GM12878 (cell line): ENCODE results near the gene CCDC28B. TPM values are rescaled to one million over a fixed set of nuclear protein-coding genes. Genes with fewer than 3 reads are reported as not detected.

Experiments
- BCLAF1 ChIP-seq: fragments of 450-650 bp; IDR thresholded peaks from 2 replicates; pipeline ENCODE4 v1.6.1; 2017; ENCODE audit warnings: antibody characterized with exemption, mild to moderate bottlenecking, moderate library complexity
- CBX5 ChIP-seq: sonication (generic); IDR thresholded peaks from 2 replicates; pipeline ENCODE4 v1.6.1; 2016; ENCODE audit warnings: low read depth, moderate library complexity, mild to moderate bottlenecking, inconsistent platforms
- CHD4 ChIP-seq: fragments of 200-600 bp; sonication (generic); IDR thresholded peaks from 2 replicates; pipeline ENCODE4 v1.6.1; 2016; ENCODE audit warnings: mild to moderate bottlenecking
- EED ChIP-seq: sonication (generic); IDR thresholded peaks from 2 replicates; pipeline ENCODE4 v1.6.1; 2016; ENCODE audit warnings: antibody characterized with exemption, low read depth
- EGR1 ChIP-seq, 2 experiments: IDR thresholded peaks; 1 replicate in 1 of 2; 2 replicates in 1 of 2; pipeline ENCODE4 v1.6.1; 2011 to 2012; ENCODE audit warnings: low read depth in 2 of 2, low read length in 2 of 2, borderline replicate concordance in 1 of 2, mild to moderate bottlenecking in 1 of 2, moderate library complexity in 1 of 2
- EZH2 ChIP-seq: IDR thresholded peaks from 2 replicates; pipeline ENCODE4 v1.6.1; 2012; ENCODE audit warnings: low read depth, mild to moderate bottlenecking, control low read depth, inconsistent platforms, low read length, borderline replicate concordance; ENCODE audit not compliant: control insufficient read depth
- FOXK2 ChIP-seq: fragments of 450-650 bp; IDR thresholded peaks from 2 replicates; pipeline ENCODE4 v1.6.1; 2017; ENCODE audit warnings: mild to moderate bottlenecking, moderate library complexity
- GABPA ChIP-seq: IDR thresholded peaks from 2 replicates; pipeline ENCODE4 v1.6.1; 2014; ENCODE audit warnings: antibody characterized with exemption, low read depth, mild to moderate bottlenecking, inconsistent platforms
- HCFC1 ChIP-seq: fragments of 150-350 bp; IDR thresholded peaks from 2 replicates; pipeline ENCODE4 v1.6.1; 2014; ENCODE audit warnings: low read length
- IKZF1 ChIP-seq: fragments of 450-650 bp; conservative IDR thresholded peaks from 2 replicates; pipeline ENCODE4 v1.6.1; 2017; ENCODE audit warnings: antibody characterized with exemption, mild to moderate bottlenecking
- KAT2A ChIP-seq: conservative IDR thresholded peaks from 2 replicates; pipeline ENCODE4 v1.6.1; 2011; ENCODE audit warnings: low read depth, low read length; ENCODE audit not compliant: control insufficient read depth
- MXI1 ChIP-seq: fragments of 150-350 bp; IDR thresholded peaks from 2 replicates; pipeline ENCODE4 v1.6.1; 2011; ENCODE audit warnings: low read depth, mild to moderate bottlenecking, inconsistent platforms, low read length, improper control_type of control experiment
- NR2C1 ChIP-seq: fragments of 450-650 bp; IDR thresholded peaks from 2 replicates; pipeline ENCODE4 v1.6.1; 2017; ENCODE audit warnings: antibody characterized with exemption, mild to moderate bottlenecking, moderate library complexity
- POLR2AphosphoS2 ChIP-seq: IDR thresholded peaks from 2 replicates; pipeline ENCODE4 v1.6.1; 2011; ENCODE audit warnings: low read depth, mild to moderate bottlenecking, low read length, improper control_type of control experiment, moderate library complexity
- POLR2AphosphoS5 ChIP-seq: IDR thresholded peaks from 2 replicates; pipeline ENCODE4 v1.6.1; 2011; ENCODE audit warnings: mild to moderate bottlenecking, low read length, inconsistent platforms
- RUNX3 ChIP-seq: IDR thresholded peaks from 2 replicates; pipeline ENCODE4 v1.6.1; 2012; ENCODE audit warnings: low read length, inconsistent platforms
- SIN3A ChIP-seq: IDR thresholded peaks from 2 replicates; pipeline ENCODE4 v1.6.1; 2012; ENCODE audit warnings: low read depth, low read length, improper control_type of control experiment
- USF2 ChIP-seq: IDR thresholded peaks from 2 replicates; pipeline ENCODE4 v1.6.1; 2011; ENCODE audit warnings: low read depth, low read length, improper control_type of control experiment, borderline replicate concordance
- YY1 ChIP-seq: IDR thresholded peaks from 2 replicates; pipeline ENCODE4 v1.6.1; 2011; ENCODE audit warnings: low read depth, mild to moderate bottlenecking, low read length
- ZNF384 ChIP-seq: IDR thresholded peaks from 2 replicates; pipeline ENCODE4 v1.6.1; 2012; ENCODE audit warnings: low read depth, mild to moderate bottlenecking, low read length, improper control_type of control experiment, borderline replicate concordance
- ZNF687 ChIP-seq: fragments of 450-650 bp; IDR thresholded peaks from 2 replicates; pipeline ENCODE4 v1.6.1; 2017; ENCODE audit warnings: mild to moderate bottlenecking, moderate library complexity
- polyA plus RNA-seq, 11 experiments: library from polyadenylated mRNA; depleted of rRNA in 4 of 11; unstranded in 6 of 11; stranded (reverse) in 5 of 11; fragments of >200 nt; fragmentation: Nextera tagmentation in 4 of 11; fragmentation: Illumina TruSeq in 1 of 11; extraction: Ambion mirVana in 4 of 11; extraction: Trizol in 1 of 11; gene quantifications; 1 replicate in 1 of 11; 2 replicates in 10 of 11; pipeline versions ENCODE4 v1.2.1 to v1.2.3, GENCODE V29; 2011 to 2016; ENCODE audit warnings: inconsistent platforms in 2 of 11, missing spikeins in 2 of 11, low read depth in 1 of 11
- total RNA-seq, 4 experiments: library from RNA; depleted of rRNA in 3 of 4; stranded (reverse); fragments of >200 nt in 3 of 4; fragmentation: Illumina TruSeq in 1 of 4; extraction: Trizol in 1 of 4; gene quantifications; 2 replicates each; pipeline versions ENCODE4 v1.2.1 to v1.2.3, GENCODE V29; 2013 to 2021

CCDC28B gene
- total and polyA plus RNA-seq, 10 of the 15 experiments (the other 5 are each of a cell fraction or from before 2014, with no cell fraction given) = 10.5 to 135 (median 90.6) TPM

GRCh38 chr1:32179443-32180185 is 20.8 kb upstream of the CCDC28B start, which contains the start of gene TXLNA (continued):
- TF ChIP-seq FOXK2 = no peak
- TF ChIP-seq HCFC1 = peak; percentile 38; the same call in 1 of the 2 replicates
- TF ChIP-seq GABPA = peak; percentile 72; the same call in 1 of the 2 replicates
- TF ChIP-seq KAT2A = no peak
- TF ChIP-seq USF2 = no peak; the same call in none of the 2 replicates
- peak; percentile 68 for TF ChIP-seq NR2C1
- TF ChIP-seq ZNF384 = 0 out of 2 replicates have a peak, but pooled peaks have one; percentile 12
- TF ChIP-seq SIN3A = peak; percentile 59; the same call in 1 of the 2 replicates
- no peak for TF ChIP-seq CHD4
- TF ChIP-seq CBX5 = no peak
- peak; percentile 70; the same call in 1 of the 2 replicates for TF ChIP-seq YY1
- peak; percentile 100 for TF ChIP-seq ZNF687
- TF ChIP-seq EGR1 (IDR thresholded peaks at IDR 0.05; ENCODE audit: borderline replicate concordance in 1 of 2, low read depth in 2 of 2, low read length in 2 of 2) = peak; percentile 57 to 99
- peak; percentile 27 for TF ChIP-seq RUNX3
- peak; percentile 96 for TF ChIP-seq POLR2AphosphoS5
- no peak for TF ChIP-seq BCLAF1
- TF ChIP-seq EED = no peak; the same call in 1 of the 2 replicates
- TF ChIP-seq IKZF1 = peak; percentile 90
- peak; percentile 74; the same call in 1 of the 2 replicates for TF ChIP-seq POLR2AphosphoS2
- TF ChIP-seq MXI1 = peak; percentile 90
- TF ChIP-seq EZH2 = no peak
